Kidney (tissue), 14 donors: ENCODE data around the gene ZBTB16. TPM values are rescaled to one million over a fixed set of nuclear protein-coding genes. Genes with fewer than 3 reads are reported as not detected.

Experiments
- DNase-seq, 5 donors: peaks; one replicate each; pipeline ENCODE4 v3.0.0-alpha.2; 2013 to 2020
- FAIRE-seq: peaks from 2 replicates; lab custom pipeline; 2012; peaks lifted over from hg19 to GRCh38; lab: Jason Lieb, UNC
- H3K27ac ChIP-seq, 2 donors: one replicate each; pipeline ENCODE4 v1.7.0; 2013; ENCODE audit warnings: low read depth in 2 of 2, low read length in 2 of 2, inconsistent platforms in 1 of 2
- H3K27me3 ChIP-seq: one replicate; pipeline ENCODE4 v1.7.1; 2013; ENCODE audit warnings: low read length, inconsistent platforms; ENCODE audit not compliant: control insufficient read depth, insufficient read depth
- H3K36me3 ChIP-seq, 3 donors: one replicate each; pipeline versions ENCODE4 v1.7.0 to v1.7.1; 2013; ENCODE audit warnings: low read length in 3 of 3, control low read depth in 1 of 3, inconsistent platforms in 1 of 3; ENCODE audit not compliant: insufficient read depth in 3 of 3, control insufficient read depth in 2 of 3
- H3K4me1 ChIP-seq, 3 donors: one replicate each; pipeline versions ENCODE4 v1.7.0 to v1.7.1; 2013; ENCODE audit warnings: low read length in 3 of 3, inconsistent platforms in 1 of 3, low read depth in 1 of 3; ENCODE audit not compliant: control insufficient read depth in 2 of 3, insufficient read depth in 2 of 3
- H3K4me3 ChIP-seq, 3 donors: one replicate each; pipeline versions ENCODE4 v1.7.0 to v1.8.1; 2013; ENCODE audit warnings: low read length in 3 of 3, control low read depth in 1 of 3, inconsistent platforms in 1 of 3
- H3K9ac ChIP-seq, 3 donors: one replicate each; pipeline versions ENCODE4 v1.7.0 to v1.7.1; 2013; ENCODE audit warnings: low read length in 3 of 3, control low read depth in 1 of 3, inconsistent platforms in 1 of 3
- H3K9me3 ChIP-seq, 3 donors: one replicate each; pipeline versions ENCODE4 v1.7.0 to v1.7.1; 2013; ENCODE audit warnings: low read length in 3 of 3, control low read depth in 1 of 3, inconsistent platforms in 1 of 3; ENCODE audit not compliant: control insufficient read depth in 2 of 3, insufficient read depth in 1 of 3
- intact Hi-C: fragments of 100-400 bp; cut with DNase I; formaldehyde crosslinking; loops from one replicate; pipeline ENCODE4 v1.11.1; 2022
- polyA plus RNA-seq: library from polyadenylated mRNA; stranded (reverse); fragments of 350-450 nt; fragmentation: Illumina TruSeq; extraction: RNeasy Lipid Tissue Mini Kit (QIAGEN cat#74804); gene quantifications from one replicate; pipeline ENCODE4 v1.2.3, GENCODE V29; 2014; ENCODE audit warnings: low read depth, low replicate concordance; ENCODE audit not compliant: insufficient read depth
- total RNA-seq: library from RNA; stranded (reverse); fragmentation: NEBNext Ultra II Directional; extraction: Animal tissue kit (Norgen Biotek cat#: 25700); gene quantifications from one replicate; pipeline ENCODE4 v1.2.1, GENCODE V29; 2021
- TF ChIP-seq, protein P1 (sequence below): IDR thresholded peaks from 3 replicates; pipeline ENCODE4 v1.5.1; 2012; ENCODE audit warnings: mild to moderate bottlenecking, moderate library complexity, borderline replicate concordance; ENCODE audit not compliant: insufficient read depth; ENCODE audit errors: extremely low read depth
- donor health status: control.
- donor health status: control.
- donor health status: control.
- donor health status: control.
- donor health status: control.
- donor health status: DM: yes; HTN: yes; CAD: no.
- donor health status: Normal renal cell carcinoma (clear cell type).

ZBTB16 gene
- total and polyA plus RNA-seq, 2 donors from 2014 or later = 2.5 to 126 TPM

DNA sequence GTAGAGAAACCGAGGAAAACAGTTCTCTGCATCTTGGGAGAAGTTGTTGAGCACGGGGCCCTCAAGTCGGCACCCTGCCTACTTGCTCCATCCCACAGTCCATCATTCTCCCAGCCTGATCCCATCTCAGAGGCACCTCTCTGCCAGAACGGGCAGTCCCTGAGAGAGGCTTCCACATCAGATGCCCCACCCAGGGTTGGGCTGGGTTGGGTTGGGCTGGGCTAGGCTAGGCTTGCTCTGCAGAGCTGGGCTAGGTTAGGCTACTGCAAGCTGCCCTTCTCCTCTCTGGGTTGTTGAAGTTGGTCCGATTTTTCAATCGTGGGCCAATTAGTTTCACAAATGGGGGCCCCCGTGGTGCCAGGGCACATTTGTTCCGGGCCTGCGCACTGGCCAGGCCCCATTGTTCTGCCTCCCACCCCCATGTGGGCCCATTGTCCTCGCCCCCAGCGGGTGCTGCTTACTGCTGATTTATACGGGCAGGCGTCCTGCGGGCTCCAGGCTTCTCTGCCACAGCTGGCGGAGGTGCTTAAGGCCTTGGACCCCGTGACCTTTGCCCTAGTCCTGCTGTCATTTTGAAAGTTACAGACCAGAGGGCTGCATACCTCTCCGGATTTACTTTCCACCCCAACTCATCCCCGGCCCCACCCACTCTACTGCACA, 173.0 kb downstream of the ZBTB16 start:
- H3K4me3 ChIP-seq = no peak overlapping the region
- no peak overlapping the region for H3K9ac ChIP-seq
- peaks cover 6% of the 10 kb centered on the region for H3K27me3 ChIP-seq
- TF ChIP-seq, protein P1, sequence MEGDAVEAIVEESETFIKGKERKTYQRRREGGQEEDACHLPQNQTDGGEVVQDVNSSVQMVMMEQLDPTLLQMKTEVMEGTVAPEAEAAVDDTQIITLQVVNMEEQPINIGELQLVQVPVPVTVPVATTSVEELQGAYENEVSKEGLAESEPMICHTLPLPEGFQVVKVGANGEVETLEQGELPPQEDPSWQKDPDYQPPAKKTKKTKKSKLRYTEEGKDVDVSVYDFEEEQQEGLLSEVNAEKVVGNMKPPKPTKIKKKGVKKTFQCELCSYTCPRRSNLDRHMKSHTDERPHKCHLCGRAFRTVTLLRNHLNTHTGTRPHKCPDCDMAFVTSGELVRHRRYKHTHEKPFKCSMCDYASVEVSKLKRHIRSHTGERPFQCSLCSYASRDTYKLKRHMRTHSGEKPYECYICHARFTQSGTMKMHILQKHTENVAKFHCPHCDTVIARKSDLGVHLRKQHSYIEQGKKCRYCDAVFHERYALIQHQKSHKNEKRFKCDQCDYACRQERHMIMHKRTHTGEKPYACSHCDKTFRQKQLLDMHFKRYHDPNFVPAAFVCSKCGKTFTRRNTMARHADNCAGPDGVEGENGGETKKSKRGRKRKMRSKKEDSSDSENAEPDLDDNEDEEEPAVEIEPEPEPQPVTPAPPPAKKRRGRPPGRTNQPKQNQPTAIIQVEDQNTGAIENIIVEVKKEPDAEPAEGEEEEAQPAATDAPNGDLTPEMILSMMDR = no peak
- no peaks in the 10 kb centered on the region for H3K9me3 ChIP-seq
- FAIRE-seq (no peak), DNase-seq (peak in 1 of 5 donors; percentile 61)
- peaks cover 0 to 2% (median 0%) of the 10 kb centered on the region in 3 donors for H3K4me1 ChIP-seq
- no peaks in the 10 kb centered on the region for H3K36me3 ChIP-seq
- no peak overlapping the region for H3K27ac ChIP-seq
- intact Hi-C loops = no loop called here

DNA sequence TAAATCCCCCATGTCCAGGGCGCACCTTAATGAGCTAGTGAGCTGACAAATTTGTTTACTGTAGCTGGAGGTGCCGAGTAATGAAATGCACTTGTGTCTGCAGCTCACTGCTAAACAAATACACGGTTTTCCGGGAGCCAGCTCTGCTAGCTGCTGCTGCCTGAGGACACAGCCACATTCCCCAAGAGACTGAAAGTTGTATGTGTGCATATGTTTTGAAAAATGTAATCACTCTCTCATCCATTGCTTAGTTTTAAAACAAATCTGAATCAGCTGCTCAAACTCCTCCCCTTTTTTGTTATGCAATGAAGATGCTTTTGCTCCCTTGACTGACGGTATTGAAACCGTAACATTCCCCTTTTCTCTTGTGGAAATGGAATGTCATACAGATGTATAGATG, 174.2 kb downstream of the ZBTB16 start:
- DNase-seq = no peak
- Histone ChIP-seq H3K9me3 (no peaks in the 10 kb centered on the region), H3K9ac (no peak overlapping the region), H3K27ac (no peak overlapping the region), H3K27me3 (peaks cover 6% of the 10 kb centered on the region), H3K36me3 (no peaks in the 10 kb centered on the region), H3K4me1 (peaks cover 0 to 2% (median 0%) of the 10 kb centered on the region in 3 donors), H3K4me3 (no peak overlapping the region)
- intact Hi-C loops = no loop called here
- TF ChIP-seq, protein P1 = no peak
- FAIRE-seq = no peak

GRCh38 chr11:114236829-114237228, 177.3 kb downstream of the ZBTB16 start:
- H3K4me3 ChIP-seq = no peak overlapping the region
- FAIRE-seq = no peak
- H3K36me3 ChIP-seq = peaks cover 0 to 7% (median 3%) of the 10 kb centered on the region in 3 donors
- no peaks in the 10 kb centered on the region for H3K4me1 ChIP-seq
- TF ChIP-seq, protein P1 = no peak
- DNase-seq = no peak
- H3K9ac ChIP-seq = no peak overlapping the region
- H3K9me3 ChIP-seq = no peaks in the 10 kb centered on the region
- peaks cover 3% of the 10 kb centered on the region for H3K27me3 ChIP-seq
- H3K27ac ChIP-seq = no peak overlapping the region
- intact Hi-C loops = no loop called here
